Measurements from ENCODE around the gene SND1. TPM values are rescaled to one million over a fixed set of nuclear protein-coding genes. Genes with fewer than 3 reads are reported as not detected.

SND1 gene
- total and polyA plus RNA-seq, 2 donors (not counting 3 experiments of a cell fraction or from before 2014, with no cell fraction given) = 116 to 249 TPM

DNA sequence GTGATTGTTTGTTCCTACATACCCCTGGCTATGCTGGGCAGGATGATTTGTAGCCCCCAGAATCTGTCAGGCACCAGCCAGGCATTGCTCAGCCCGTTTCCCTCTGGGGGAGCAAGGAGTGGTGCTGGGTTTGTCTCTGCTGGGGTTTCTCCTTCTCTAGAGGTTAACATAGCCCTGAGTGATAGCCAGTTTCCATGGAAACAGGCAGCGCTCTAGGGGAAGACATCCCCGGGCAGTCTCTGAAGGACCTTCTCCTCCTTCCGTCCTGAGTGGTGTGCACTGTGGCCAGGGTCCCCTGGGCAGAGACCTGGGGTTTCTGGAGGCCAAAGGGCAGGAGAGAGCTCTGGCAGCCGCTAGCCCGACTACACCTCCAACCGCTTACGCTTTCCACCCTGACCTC, 429.8 kb downstream of the SND1 start:
- DNase-seq (ENCODE audit: low read depth, low spot score) = no peak
- ChIA-PET POLR2A (no interaction called here), CTCF (interaction anchor here (0.9 kb wide), 1 partner anchor 13 kb away, joined by 3 read pairs; no protein-coding TSS in a partner anchor)
- FAIRE-seq = no peak
- TF ChIP-seq JUN (IDR thresholded peaks at IDR 0.05; ENCODE audit: borderline replicate concordance, insufficient read depth, insufficient read length, low read depth) (no peak), GATA2 (IDR thresholded peaks at IDR 0.05; ENCODE audit: insufficient read depth, insufficient read length, low read depth, low read length) (no peak), POLR2AphosphoS5 (IDR thresholded peaks at IDR 0.05; ENCODE audit: insufficient read depth, low read depth, low read length) (no peak), FOS (IDR thresholded peaks at IDR 0.05; ENCODE audit: borderline replicate concordance, insufficient read depth, low read length) (no peak), MYC (IDR thresholded peaks at IDR 0.05; ENCODE audit: low read depth, low read length) (no peak), EZH2 (IDR thresholded peaks at IDR 0.05; ENCODE audit: borderline replicate concordance, low read depth, low read length, severe bottlenecking) (no peak), POLR2A (IDR thresholded peaks at IDR 0.05; ENCODE audit: low read depth, low read length) (no peak)
- TF ChIP-seq, protein P1, sequence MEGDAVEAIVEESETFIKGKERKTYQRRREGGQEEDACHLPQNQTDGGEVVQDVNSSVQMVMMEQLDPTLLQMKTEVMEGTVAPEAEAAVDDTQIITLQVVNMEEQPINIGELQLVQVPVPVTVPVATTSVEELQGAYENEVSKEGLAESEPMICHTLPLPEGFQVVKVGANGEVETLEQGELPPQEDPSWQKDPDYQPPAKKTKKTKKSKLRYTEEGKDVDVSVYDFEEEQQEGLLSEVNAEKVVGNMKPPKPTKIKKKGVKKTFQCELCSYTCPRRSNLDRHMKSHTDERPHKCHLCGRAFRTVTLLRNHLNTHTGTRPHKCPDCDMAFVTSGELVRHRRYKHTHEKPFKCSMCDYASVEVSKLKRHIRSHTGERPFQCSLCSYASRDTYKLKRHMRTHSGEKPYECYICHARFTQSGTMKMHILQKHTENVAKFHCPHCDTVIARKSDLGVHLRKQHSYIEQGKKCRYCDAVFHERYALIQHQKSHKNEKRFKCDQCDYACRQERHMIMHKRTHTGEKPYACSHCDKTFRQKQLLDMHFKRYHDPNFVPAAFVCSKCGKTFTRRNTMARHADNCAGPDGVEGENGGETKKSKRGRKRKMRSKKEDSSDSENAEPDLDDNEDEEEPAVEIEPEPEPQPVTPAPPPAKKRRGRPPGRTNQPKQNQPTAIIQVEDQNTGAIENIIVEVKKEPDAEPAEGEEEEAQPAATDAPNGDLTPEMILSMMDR (IDR thresholded peaks at IDR 0.05; ENCODE audit: extremely low read depth in 1 of 2, insufficient read depth in 1 of 2, low read depth in 1 of 2, low read length in 2 of 2) = no peak
- TF ChIP-seq, protein P2, sequence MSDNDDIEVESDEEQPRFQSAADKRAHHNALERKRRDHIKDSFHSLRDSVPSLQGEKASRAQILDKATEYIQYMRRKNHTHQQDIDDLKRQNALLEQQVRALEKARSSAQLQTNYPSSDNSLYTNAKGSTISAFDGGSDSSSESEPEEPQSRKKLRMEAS (IDR thresholded peaks at IDR 0.05; ENCODE audit: insufficient read depth, insufficient read length) = no peak
- Histone ChIP-seq H3K4me1 (ENCODE audit: control insufficient read depth, extremely low read depth, insufficient read depth, low read length) (no peaks in the 10 kb centered on the region), H3K79me2 (ENCODE audit: control insufficient read depth, insufficient read depth, low read length) (no peaks in the 10 kb centered on the region), H3K27me3 (ENCODE audit: control insufficient read depth in 2 of 2, insufficient read depth in 2 of 2, low read length in 2 of 2) (no peaks in the 10 kb centered on the region), H3K27ac (ENCODE audit: insufficient read depth, low read depth, low read length) (no peak overlapping the region), H3K9me1 (replicated peaks; ENCODE audit: control insufficient read depth, extremely low read depth, insufficient read depth, low read length) (no peaks in the 10 kb centered on the region), H3K9ac (replicated peaks; ENCODE audit: extremely low read depth, insufficient read depth, low read length) (no peak overlapping the region), H3K9me3 (replicated peaks; ENCODE audit: control insufficient read depth, insufficient read depth, low read length) (no peaks in the 10 kb centered on the region), H3K36me3 (ENCODE audit: control insufficient read depth in 2 of 2, extremely low read depth in 1 of 2, insufficient read depth in 2 of 2, low read length in 2 of 2) (peaks cover 13 to 36% of the 10 kb centered on the region in 2 experiments), H2AFZ (ENCODE audit: low read depth, low read length) (no peak overlapping the region), H3K4me3 (replicated peaks in 1 of 3; ENCODE audit: insufficient read depth in 1 of 3, low read depth in 1 of 3, low read length in 3 of 3) (no peak overlapping the region), H4K20me1 (replicated peaks; ENCODE audit: control insufficient read depth, extremely low read depth, insufficient read depth, low read length) (no peaks in the 10 kb centered on the region), H3K4me2 (ENCODE audit: insufficient read depth, low read length) (no peak overlapping the region)
- BruUV-seq (replicated peaks) = no TSS peak
- intact Hi-C loops (cut with micrococcal nuclease) (no loop called here), dilution Hi-C loops (cut with MboI; ENCODE audit: extremely low pct_ligation_motif_present, low sequenced_read_pairs) (no loop called here)

All from endothelial cell of umbilical vein (primary cell).